B cell (primary cell): ENCODE data around the gene TCTN3. TPM values are rescaled to one million over a fixed set of nuclear protein-coding genes. Genes with fewer than 3 reads are reported as not detected.

ENCODE experiments used
- ATAC-seq: fragments of 200-7000 bp; cut with Tn5 transposase; one replicate; pipeline ENCODE4 v1.10.0; 2021; ENCODE audit warnings: low read depth, mild to moderate bottlenecking, moderate number of reproducible peaks, moderate library complexity
- CTCF ChIA-PET: fragments of 350-600 bp; sonication (Branson Sonifier 250); formaldehyde crosslinking; loops from one replicate; lab custom pipeline; 2021; ENCODE audit warnings: antibody characterized with exemption, inconsistent platforms; lab: Charles Lee
- POLR2A ChIA-PET: fragments of 350-600 bp; sonication (Branson Sonifier 250); formaldehyde crosslinking; loops from one replicate; lab custom pipeline; 2021; ENCODE audit warnings: antibody characterized with exemption; lab: Charles Lee
- DNase-seq: peaks from one replicate; pipeline ENCODE4 v3.0.0; 2013
- H2AFZ ChIP-seq: 2 replicates; pipeline ENCODE4 v1.6.1; 2012; ENCODE audit warnings: mild to moderate bottlenecking, low read depth, low read length; ENCODE audit not compliant: insufficient read depth, poor library complexity, severe bottlenecking
- H3K27ac ChIP-seq, 2 donors: 1 replicate in 1 of 2; 2 replicates in 1 of 2; pipeline ENCODE4 v1.5.1; 2012 to 2013; ENCODE audit warnings: low read length in 2 of 2, mild to moderate bottlenecking in 2 of 2, moderate library complexity in 1 of 2
- H3K27me3 ChIP-seq, 4 experiments: fragments of 200-600 bp in 1 of 4; sonication (generic) in 1 of 4; replicated peaks in 1 of 4; 1 replicate in 2 of 4; 2 replicates in 2 of 4; pipeline versions ENCODE4 v1.6.1 to v1.7.0; 2013 to 2016; ENCODE audit warnings: low read length in 3 of 4, mild to moderate bottlenecking in 2 of 4, mixed read lengths in 1 of 4, moderate library complexity in 1 of 4; ENCODE audit not compliant: insufficient read depth in 4 of 4, control insufficient read depth in 3 of 4; ENCODE audit errors: control extremely low read depth in 1 of 4
- H3K36me3 ChIP-seq, 2 experiments: replicated peaks in 1 of 2; 1 replicate in 1 of 2; 2 replicates in 1 of 2; pipeline versions ENCODE4 v1.6.1 to v1.7.1; 2013; ENCODE audit warnings: low read length in 1 of 2; ENCODE audit not compliant: insufficient read depth in 2 of 2, control insufficient read depth in 1 of 2; ENCODE audit errors: control extremely low read depth in 1 of 2, extremely low read depth in 1 of 2
- H3K4me1 ChIP-seq, 2 donors: fragments of 200-600 bp in 1 of 2; sonication (generic) in 1 of 2; 1 replicate in 1 of 2; 2 replicates in 1 of 2; pipeline versions ENCODE4 v1.5.1 to v1.6.1; 2013 to 2017; ENCODE audit warnings: low read length in 2 of 2; ENCODE audit not compliant: control insufficient read depth in 2 of 2, insufficient read depth in 2 of 2
- H3K4me2 ChIP-seq: replicated peaks from 2 replicates; pipeline ENCODE3; 2012; ENCODE audit warnings: mild to moderate bottlenecking, low read depth, low read length; ENCODE audit not compliant: poor library complexity, severe bottlenecking
- H3K4me3 ChIP-seq, 5 experiments: fragments of 200-600 bp in 1 of 5; sonication (generic) in 1 of 5; 1 replicate in 3 of 5; 2 replicates in 2 of 5; pipeline versions ENCODE4 v1.5.1 to v1.7.0; 2011 to 2016; ENCODE audit warnings: low read length in 4 of 5, mild to moderate bottlenecking in 4 of 5, low read depth in 2 of 5, control low read depth in 1 of 5, moderate library complexity in 1 of 5; ENCODE audit not compliant: insufficient read depth in 1 of 5; ENCODE audit errors: control extremely low read depth in 1 of 5, extremely low read depth in 1 of 5
- H3K79me2 ChIP-seq: fragments of 200-600 bp; sonication (generic); one replicate; pipeline ENCODE4 v1.6.0; 2016; ENCODE audit warnings: low read length; ENCODE audit not compliant: control insufficient read depth, insufficient read depth
- H3K9ac ChIP-seq: fragments of 200-600 bp; sonication (generic); 2 replicates; pipeline ENCODE4 v1.6.1; 2017; ENCODE audit warnings: mild to moderate bottlenecking, low read length, moderate library complexity
- H3K9me3 ChIP-seq, 3 donors: one replicate each; pipeline versions ENCODE4 v1.6.1 to v1.7.1; 2013; ENCODE audit warnings: low read length in 2 of 3; ENCODE audit not compliant: control insufficient read depth in 2 of 3, insufficient read depth in 1 of 3; ENCODE audit errors: control extremely low read depth in 1 of 3
- H4K20me1 ChIP-seq: 2 replicates; pipeline ENCODE4 v1.6.0; 2012; ENCODE audit warnings: mild to moderate bottlenecking, low read length; ENCODE audit not compliant: insufficient read depth, control insufficient read depth, poor library complexity, severe bottlenecking
- H3K27ac Mint-ChIP-seq: one replicate; pipeline ENCODE4 v1.8.0; 2021; ENCODE audit warnings: mixed read lengths
- H3K27me3 Mint-ChIP-seq: one replicate; pipeline ENCODE4 v1.8.0; 2021; ENCODE audit warnings: mixed read lengths
- H3K4me1 Mint-ChIP-seq: one replicate; pipeline ENCODE4 v1.8.0; 2021; ENCODE audit warnings: mixed read lengths
- H3K4me3 Mint-ChIP-seq: one replicate; pipeline ENCODE4 v1.8.0; 2021; ENCODE audit warnings: mixed read lengths
- H3K9me3 Mint-ChIP-seq: one replicate; pipeline ENCODE4 v1.8.0; 2022; ENCODE audit warnings: mixed read lengths; ENCODE audit not compliant: insufficient read depth
- CTCF ChIP-seq: fragments of 200-600 bp; IDR thresholded peaks from one replicate; pipeline ENCODE4 v1.8.0; 2022; ENCODE audit warnings: antibody characterized with exemption, mild to moderate bottlenecking
- EZH2 ChIP-seq: IDR thresholded peaks from 2 replicates; pipeline ENCODE4 v1.6.1; 2012; ENCODE audit warnings: borderline replicate concordance, low read depth, mild to moderate bottlenecking, moderate library complexity, low read length; ENCODE audit not compliant: insufficient read depth, poor library complexity, severe bottlenecking
- WGBS: methylation state at CpG from one replicate; pipeline ENCODE4 v1.1.5; 2013; ENCODE audit warnings: missing lambda C conversion rate; ENCODE audit not compliant: insufficient coverage; 5-methylcytosine and 5-hydroxymethylcytosine counted together
- intact Hi-C: fragments of 100-400 bp; cut with micrococcal nuclease; formaldehyde crosslinking; loops from one replicate; pipeline ENCODE4 v1.10.0; 2022
- polyA plus RNA-seq: library from polyadenylated mRNA; depleted of rRNA; stranded (reverse); fragments of >200 nt; gene quantifications from 2 replicates; pipeline ENCODE4 v1.2.3, GENCODE V29; 2012
- total RNA-seq, 2 donors: library from RNA; stranded (reverse); fragments of 120-200 nt in 1 of 2; gene quantifications; 1 replicate in 1 of 2; 2 replicates in 1 of 2; pipeline versions ENCODE4 v1.2.3 to v1.2.4, GENCODE V29; 2013 to 2022

Gene TCTN3
- total and polyA plus RNA-seq, 2 donors (not counting 1 experiment from before 2014, with no cell fraction given) = 16.9 to 34.1 TPM

DNA sequence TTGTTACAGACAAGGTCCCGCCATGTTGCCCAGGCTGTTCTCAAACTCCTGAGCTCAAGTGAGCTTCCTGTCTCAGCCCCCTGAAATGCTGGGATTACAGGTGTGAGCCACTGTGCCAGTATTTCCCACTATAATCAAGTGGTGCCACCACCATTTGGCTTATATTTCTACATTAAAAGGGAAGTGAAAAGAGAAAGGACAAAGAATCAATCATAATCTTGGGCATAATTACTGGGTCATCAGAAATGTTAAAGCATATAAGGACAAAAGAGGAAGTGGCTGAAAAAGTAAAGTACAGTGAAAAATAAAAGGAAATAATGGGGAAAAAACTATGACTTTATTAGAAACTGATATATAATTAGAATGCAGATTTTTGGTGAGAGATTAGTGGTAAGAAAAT is 36.5 kb upstream of the TCTN3 start:
- peaks cover 0 to 6% (median 0%) of the 10 kb centered on the region in 3 donors for H3K9me3 ChIP-seq
- DNase-seq (peak; percentile 59), ATAC-seq (peak; percentile 45)
- H3K27ac ChIP-seq = peak overlapping the region in 1 of 2 donors; percentile 59
- Mint-ChIP-seq H3K4me3 (peak overlapping the region; percentile 17), H3K27me3 (no peaks in the 10 kb centered on the region), H3K9me3 (peaks cover under 1% of the 10 kb centered on the region), H3K4me1 (peaks cover 37% of the 10 kb centered on the region), H3K27ac (peak overlapping the region; percentile 57)
- peak overlapping the region; percentile 27 for H3K4me2 ChIP-seq
- H3K79me2 ChIP-seq = peaks cover 3% of the 10 kb centered on the region
- POLR2A ChIA-PET = interaction anchor here (0.7 to 1.3 kb wide), 2 partner anchors 12 to 86 kb away, joined by 3 read pairs; no protein-coding TSS in a partner anchor
- no peak overlapping the region for H3K9ac ChIP-seq
- 63% methylated on average over 1 of the region's 1 CpG for WGBS
- TF ChIP-seq EZH2 (no peak), CTCF (no peak)
- H3K36me3 ChIP-seq = no peaks in the 10 kb centered on the region
- no peak overlapping the region for H3K4me3 ChIP-seq
- no peaks in the 10 kb centered on the region for H3K27me3 ChIP-seq
- CTCF ChIA-PET = interaction anchor here (0.7 to 6.8 kb wide), 14 partner anchors 11 to 134 kb away, joined by 3 to 75 read pairs (median 5); partner anchors contain the start of genes ENTPD1 and TCTN3
- peaks cover 22 to 25% of the 10 kb centered on the region in 2 donors for H3K4me1 ChIP-seq
- intact Hi-C loops = no loop called here
- no peak overlapping the region for H2AFZ ChIP-seq
- no peaks in the 10 kb centered on the region for H4K20me1 ChIP-seq

DNA sequence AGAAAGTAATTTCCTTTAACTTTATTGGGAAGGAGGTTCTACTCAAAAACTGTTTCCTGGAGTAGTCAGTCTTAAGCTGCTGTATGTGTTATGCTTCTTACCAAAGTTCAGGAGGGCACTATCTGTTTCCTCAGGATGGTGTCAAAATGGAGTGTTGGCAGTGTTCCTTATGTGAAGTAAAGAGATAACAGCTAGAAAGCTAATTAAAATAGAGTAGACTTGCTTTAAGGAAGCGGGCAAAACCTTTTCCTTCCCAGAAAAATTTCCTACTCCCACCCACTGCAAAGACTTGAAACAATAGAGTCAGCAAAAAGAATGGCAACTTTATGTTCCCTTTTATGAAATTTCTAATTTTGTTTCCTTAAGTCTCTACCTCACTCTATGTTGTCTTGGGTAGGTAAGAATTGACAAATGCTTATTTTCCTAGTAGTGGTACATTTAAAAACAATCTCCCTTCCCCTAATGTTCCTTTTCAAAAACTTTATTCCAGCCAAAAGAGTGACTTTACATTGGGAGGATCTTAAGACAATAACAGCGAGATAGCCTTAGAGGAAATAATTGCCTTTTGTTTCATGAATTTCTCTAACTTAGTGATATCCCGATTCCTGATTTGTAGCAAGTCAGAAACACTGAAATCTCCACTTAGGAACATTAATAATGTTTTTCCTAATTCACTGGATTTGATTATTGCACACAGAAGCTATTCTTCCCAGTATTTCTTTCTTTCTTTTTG is 35.8 kb upstream of the TCTN3 start:
- no peak for DNase-seq
- H3K4me2 ChIP-seq = peak overlapping the region; percentile 27
- H3K27me3 ChIP-seq = no peaks in the 10 kb centered on the region
- ChIA-PET CTCF (interaction anchor here (0.9 to 6.8 kb wide), 11 partner anchors 12 to 135 kb away, joined by 3 to 75 read pairs (median 5); partner anchors contain the start of gene TCTN3), POLR2A (interaction anchor here (0.7 to 1.3 kb wide), 2 partner anchors 13 to 87 kb away, joined by 3 read pairs; no protein-coding TSS in a partner anchor)
- H3K4me3 ChIP-seq = no peak overlapping the region
- ATAC-seq = no peak
- intact Hi-C loops = no loop called here
- H3K27me3 Mint-ChIP-seq = no peaks in the 10 kb centered on the region
- H3K4me3 Mint-ChIP-seq = no peak overlapping the region
- H3K9me3 Mint-ChIP-seq = peaks cover 7% of the 10 kb centered on the region
- TF ChIP-seq CTCF = no peak
- no CpG with 5 or more reads among the region's 3 CpGs for WGBS
- peak overlapping the region; percentile 8 for H2AFZ ChIP-seq
- no peaks in the 10 kb centered on the region for H3K36me3 ChIP-seq
- H3K4me1 Mint-ChIP-seq = peaks cover 37% of the 10 kb centered on the region
- H3K27ac Mint-ChIP-seq = peak overlapping the region; percentile 57
- H3K9me3 ChIP-seq = peaks cover 0 to 6% (median 4%) of the 10 kb centered on the region in 3 donors
- no peaks in the 10 kb centered on the region for H4K20me1 ChIP-seq
- H3K79me2 ChIP-seq = peaks cover 3% of the 10 kb centered on the region
- peak overlapping the region; percentile 9 to 59 for H3K27ac ChIP-seq
- H3K4me1 ChIP-seq = peaks cover 22 to 25% of the 10 kb centered on the region in 2 donors
- H3K9ac ChIP-seq = no peak overlapping the region
